ENCODE results near the gene PRC1.
"Not testable (repeated sequence)": the region's sequence is repeated elsewhere in the genome, so short reads cannot be mapped to it uniquely, and the experiment has no call there.

PRC1 gene

DNA sequence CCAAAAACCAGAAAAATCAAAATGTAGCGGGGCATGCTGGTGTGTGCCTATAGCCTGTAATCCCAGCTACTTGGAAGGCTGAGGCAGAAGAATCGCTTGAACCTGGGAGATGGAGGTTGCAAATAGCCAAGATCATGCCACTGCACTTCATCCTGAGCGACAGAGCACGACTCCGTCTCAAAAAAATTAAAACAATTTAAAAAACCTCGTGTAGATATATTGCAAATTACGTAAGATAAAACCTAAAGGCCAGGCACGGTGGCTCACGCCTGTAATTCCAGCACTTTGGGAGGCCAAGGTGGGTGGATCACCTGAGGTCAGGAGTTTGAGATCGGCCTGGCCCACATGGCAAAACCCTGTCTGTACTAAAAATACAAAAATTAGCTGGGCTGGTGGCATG lies 67.6 kb downstream of the PRC1 start:
- H3K27ac ChIP-seq (ENCODE audit: insufficient read depth, low read length, poor library complexity, severe bottlenecking); H3K4me3 ChIP-seq (ENCODE audit: insufficient read depth, low read depth, low read length, poor library complexity, severe bottlenecking); DNase-seq; H3K9me3 ChIP-seq (ENCODE audit: control insufficient read depth, low read length); H3K36me3 ChIP-seq (ENCODE audit: control insufficient read depth, insufficient read depth, low read length); H3K27me3 ChIP-seq (replicated peaks; ENCODE audit: control insufficient read depth, insufficient read depth, low read length, poor library complexity, severe bottlenecking): not testable (repeated sequence)
- peaks cover 16% of the 10 kb centered on the region for H3K4me1 ChIP-seq (ENCODE audit: control insufficient read depth, insufficient read depth, low read length, poor library complexity, severe bottlenecking)

GRCh38 chr15:90924375-90924774 lies 70.0 kb downstream of the PRC1 start:
- H3K27me3 ChIP-seq (replicated peaks; ENCODE audit: control insufficient read depth, insufficient read depth, low read length, poor library complexity, severe bottlenecking) = no peaks in the 10 kb centered on the region
- H3K36me3 ChIP-seq (ENCODE audit: control insufficient read depth, insufficient read depth, low read length) = peaks cover 19% of the 10 kb centered on the region
- H3K4me3 ChIP-seq (ENCODE audit: insufficient read depth, low read depth, low read length, poor library complexity, severe bottlenecking) = no peak overlapping the region
- H3K27ac ChIP-seq (ENCODE audit: insufficient read depth, low read length, poor library complexity, severe bottlenecking) = no peak overlapping the region
- no peaks in the 10 kb centered on the region for H3K9me3 ChIP-seq (ENCODE audit: control insufficient read depth, low read length)
- no peak for DNase-seq
- H3K4me1 ChIP-seq (ENCODE audit: control insufficient read depth, insufficient read depth, low read length, poor library complexity, severe bottlenecking) = no peaks in the 10 kb centered on the region

GRCh38 chr15:90922712-90923322 lies 71.5 kb downstream of the PRC1 start:
- H3K4me3 ChIP-seq (ENCODE audit: insufficient read depth, low read depth, low read length, poor library complexity, severe bottlenecking); H3K9me3 ChIP-seq (ENCODE audit: control insufficient read depth, low read length); H3K4me1 ChIP-seq (ENCODE audit: control insufficient read depth, insufficient read depth, low read length, poor library complexity, severe bottlenecking); H3K27ac ChIP-seq (ENCODE audit: insufficient read depth, low read length, poor library complexity, severe bottlenecking); DNase-seq; H3K27me3 ChIP-seq (replicated peaks; ENCODE audit: control insufficient read depth, insufficient read depth, low read length, poor library complexity, severe bottlenecking): not testable (repeated sequence)
- H3K36me3 ChIP-seq (ENCODE audit: control insufficient read depth, insufficient read depth, low read length) = peaks cover 35% of the 10 kb centered on the region

DNA sequence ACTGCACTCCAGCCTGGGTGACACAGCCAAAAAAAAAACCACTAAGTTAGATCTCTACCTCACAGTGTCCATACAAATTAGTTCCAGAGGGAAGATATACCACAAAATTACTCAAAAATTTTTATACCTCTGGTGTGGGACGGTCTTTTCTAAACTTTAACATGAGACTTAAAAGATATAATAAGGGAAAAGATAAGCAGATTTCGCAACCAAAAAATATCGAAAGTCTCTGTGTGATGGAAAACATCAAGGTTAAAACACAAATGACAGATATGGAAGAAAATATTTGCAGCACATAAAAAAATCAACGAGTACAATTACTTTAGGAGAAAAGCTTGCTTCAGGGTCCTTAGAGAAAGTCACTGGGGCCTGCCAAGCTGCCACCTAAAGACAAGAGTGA lies 72.4 kb downstream of the PRC1 start:
- no peaks in the 10 kb centered on the region for H3K4me1 ChIP-seq (ENCODE audit: control insufficient read depth, insufficient read depth, low read length, poor library complexity, severe bottlenecking)
- no peaks in the 10 kb centered on the region for H3K9me3 ChIP-seq (ENCODE audit: control insufficient read depth, low read length)
- no peak overlapping the region for H3K27ac ChIP-seq (ENCODE audit: insufficient read depth, low read length, poor library complexity, severe bottlenecking)
- no peak overlapping the region for H3K4me3 ChIP-seq (ENCODE audit: insufficient read depth, low read depth, low read length, poor library complexity, severe bottlenecking)
- no peak for DNase-seq
- H3K27me3 ChIP-seq (replicated peaks; ENCODE audit: control insufficient read depth, insufficient read depth, low read length, poor library complexity, severe bottlenecking) = no peaks in the 10 kb centered on the region
- peaks cover 44% of the 10 kb centered on the region for H3K36me3 ChIP-seq (ENCODE audit: control insufficient read depth, insufficient read depth, low read length)

- Histone ChIP-seq H3K27me3 (replicated peaks; ENCODE audit: control insufficient read depth, insufficient read depth, low read length, poor library complexity, severe bottlenecking) (no peaks in the 10 kb centered on the region), H3K4me1 (ENCODE audit: control insufficient read depth, insufficient read depth, low read length, poor library complexity, severe bottlenecking) (no peaks in the 10 kb centered on the region), H3K9me3 (ENCODE audit: control insufficient read depth, low read length) (no peaks in the 10 kb centered on the region), H3K27ac (ENCODE audit: insufficient read depth, low read length, poor library complexity, severe bottlenecking) (no peak overlapping the region), H3K4me3 (ENCODE audit: insufficient read depth, low read depth, low read length, poor library complexity, severe bottlenecking) (no peak overlapping the region), H3K36me3 (ENCODE audit: control insufficient read depth, insufficient read depth, low read length) (peaks cover 72% of the 10 kb centered on the region)
- no peak for DNase-seq
These were observed 75.5 kb downstream of the PRC1 start for GRCh38 chr15:90918835-90919234.

DNA sequence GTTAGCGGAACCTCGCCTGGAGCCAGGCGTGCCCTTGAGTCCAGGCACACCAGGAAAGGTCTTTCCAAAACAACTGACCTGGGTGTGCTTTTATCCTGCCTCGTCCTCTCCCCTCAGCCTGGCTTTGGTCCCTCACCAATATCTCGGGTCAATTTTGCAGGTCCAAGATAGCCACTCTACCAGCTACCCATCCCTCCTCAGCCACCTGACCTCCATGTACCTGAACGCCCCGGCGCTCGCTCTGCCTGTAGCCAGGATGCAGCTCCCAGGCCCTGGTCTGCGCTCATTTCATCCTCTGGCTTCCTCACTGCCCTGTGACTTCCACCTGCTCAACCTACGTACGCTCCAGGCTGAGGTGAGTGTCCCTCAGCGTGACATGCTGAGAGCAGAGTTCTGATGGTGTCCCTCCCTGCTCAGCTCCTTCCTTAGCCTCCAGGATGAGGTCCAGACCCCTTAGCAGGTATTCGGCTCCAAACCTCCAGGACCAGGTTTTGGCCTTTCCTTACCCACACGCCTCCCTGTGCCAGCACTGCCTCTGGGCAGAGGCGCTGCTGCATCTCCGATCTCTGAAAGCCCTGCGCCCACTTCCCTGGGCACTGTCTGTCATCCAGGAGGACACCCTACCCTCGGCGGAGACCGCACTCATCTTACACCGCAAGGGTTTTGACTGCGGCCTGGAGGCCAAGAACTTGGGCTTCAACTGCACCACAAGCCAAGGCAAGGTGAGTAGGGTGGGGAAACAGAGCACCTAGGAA lies 76.1 kb downstream of the PRC1 start:
- H3K36me3 ChIP-seq (ENCODE audit: control insufficient read depth, insufficient read depth, low read length) = peaks cover 78% of the 10 kb centered on the region
- no peaks in the 10 kb centered on the region for H3K27me3 ChIP-seq (replicated peaks; ENCODE audit: control insufficient read depth, insufficient read depth, low read length, poor library complexity, severe bottlenecking)
- no peak overlapping the region for H3K4me3 ChIP-seq (ENCODE audit: insufficient read depth, low read depth, low read length, poor library complexity, severe bottlenecking)
- H3K27ac ChIP-seq (ENCODE audit: insufficient read depth, low read length, poor library complexity, severe bottlenecking) = no peak overlapping the region
- no peaks in the 10 kb centered on the region for H3K9me3 ChIP-seq (ENCODE audit: control insufficient read depth, low read length)
- no peak for DNase-seq
- no peaks in the 10 kb centered on the region for H3K4me1 ChIP-seq (ENCODE audit: control insufficient read depth, insufficient read depth, low read length, poor library complexity, severe bottlenecking)

DNA sequence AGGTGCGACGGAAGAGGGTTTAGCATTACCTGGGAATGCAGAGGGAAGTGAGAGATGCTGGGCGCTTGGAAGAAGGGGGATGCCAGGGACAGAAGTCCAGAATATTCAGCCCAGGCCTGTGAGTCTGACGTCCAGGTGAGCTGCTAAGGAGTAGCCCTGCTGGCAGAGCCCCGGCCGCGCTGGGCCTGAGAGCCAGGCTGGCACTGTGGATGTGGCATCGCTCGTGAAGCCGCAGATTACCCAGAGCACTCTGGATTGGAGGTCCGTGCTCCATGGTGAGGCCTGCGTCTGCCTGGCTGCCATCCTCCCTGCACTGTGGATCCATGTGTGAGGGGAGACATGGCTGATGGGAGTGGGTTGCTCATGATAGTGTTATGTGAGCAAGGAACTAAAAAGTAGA lies 76.8 kb downstream of the PRC1 start:
- H3K27ac ChIP-seq (ENCODE audit: insufficient read depth, low read length, poor library complexity, severe bottlenecking) = no peak overlapping the region
- no peak overlapping the region for H3K4me3 ChIP-seq (ENCODE audit: insufficient read depth, low read depth, low read length, poor library complexity, severe bottlenecking)
- H3K36me3 ChIP-seq (ENCODE audit: control insufficient read depth, insufficient read depth, low read length) = peaks cover 85% of the 10 kb centered on the region
- no peaks in the 10 kb centered on the region for H3K9me3 ChIP-seq (ENCODE audit: control insufficient read depth, low read length)
- no peak for DNase-seq
- H3K27me3 ChIP-seq (replicated peaks; ENCODE audit: control insufficient read depth, insufficient read depth, low read length, poor library complexity, severe bottlenecking) = no peaks in the 10 kb centered on the region
- H3K4me1 ChIP-seq (ENCODE audit: control insufficient read depth, insufficient read depth, low read length, poor library complexity, severe bottlenecking) = no peaks in the 10 kb centered on the region

GRCh38 chr15:90916461-90916860 lies 77.9 kb downstream of the PRC1 start:
- Histone ChIP-seq H3K27ac (ENCODE audit: insufficient read depth, low read length, poor library complexity, severe bottlenecking) (no peak overlapping the region), H3K27me3 (replicated peaks; ENCODE audit: control insufficient read depth, insufficient read depth, low read length, poor library complexity, severe bottlenecking) (no peaks in the 10 kb centered on the region), H3K4me1 (ENCODE audit: control insufficient read depth, insufficient read depth, low read length, poor library complexity, severe bottlenecking) (no peaks in the 10 kb centered on the region), H3K4me3 (ENCODE audit: insufficient read depth, low read depth, low read length, poor library complexity, severe bottlenecking) (no peak overlapping the region), H3K36me3 (ENCODE audit: control insufficient read depth, insufficient read depth, low read length) (peaks cover 96% of the 10 kb centered on the region), H3K9me3 (ENCODE audit: control insufficient read depth, low read length) (no peaks in the 10 kb centered on the region)
- no peak for DNase-seq
